IMR-90 (cell line): ENCODE results near the gene PARP16. TPM values are rescaled to one million over a fixed set of nuclear protein-coding genes. Genes with fewer than 3 reads are reported as not detected.

Source experiments
- ATAC-seq: fragments of 200-7000 bp; cut with Tn5 transposase; 2 replicates; pipeline ENCODE4 v1.9.1; 2020; ENCODE audit warnings: low read depth, mild to moderate bottlenecking, moderate library complexity
- BruUV-seq: library from RNA; stranded (reverse); fragments of 400-500 nt; replicated peaks from 2 replicates; lab custom pipeline; 2021; lab: Mats Ljungman, UMichigan
- CTCF ChIA-PET: fragments of 300-600 bp; formaldehyde crosslinking; extraction: SDS; loops from one replicate; lab custom pipeline; 2021; ENCODE audit warnings: antibody characterized with exemption; lab: Yijun Ruan, JAX
- POLR2A ChIA-PET: fragments of 300-600 bp; sonication (Branson Sonifier 250); formaldehyde crosslinking; loops from one replicate; lab custom pipeline; 2022; ENCODE audit warnings: antibody characterized with exemption; ENCODE audit not compliant: unreplicated experiment; lab: Charles Lee
- DNase-seq: peaks from one replicate; pipeline ENCODE4 v3.0.0; 2013
- H2AFZ ChIP-seq: replicated peaks from 2 replicates; pipeline ENCODE3; 2013; ENCODE audit warnings: low read length, mild to moderate bottlenecking; ENCODE audit not compliant: poor library complexity
- H2AK5ac ChIP-seq: 2 replicates; pipeline ENCODE4 v1.6.1; 2013; ENCODE audit warnings: low read depth, low read length, inconsistent platforms
- H2AK9ac ChIP-seq: replicated peaks from 2 replicates; pipeline ENCODE3; 2013; ENCODE audit warnings: mild to moderate bottlenecking, low read depth, low read length, moderate library complexity; ENCODE audit not compliant: poor library complexity
- H2BK120ac ChIP-seq: 2 replicates; pipeline ENCODE4 v1.6.1; 2013; ENCODE audit warnings: low read depth, low read length, inconsistent platforms
- H2BK15ac ChIP-seq: 3 replicates; pipeline ENCODE4 v1.6.1; 2013; ENCODE audit warnings: low read depth, low read length, inconsistent platforms
- H2BK20ac ChIP-seq: 2 replicates; pipeline ENCODE4 v1.6.1; 2013; ENCODE audit warnings: low read depth, mild to moderate bottlenecking, inconsistent platforms, low read length, moderate library complexity
- H2BK5ac ChIP-seq: 2 replicates; pipeline ENCODE4 v1.6.1; 2013; ENCODE audit warnings: mild to moderate bottlenecking, low read depth, low read length, inconsistent platforms; ENCODE audit not compliant: poor library complexity, severe bottlenecking
- H3K14ac ChIP-seq: replicated peaks from 2 replicates; pipeline ENCODE4 v1.6.1; 2013; ENCODE audit warnings: low read depth, low read length, inconsistent platforms
- H3K18ac ChIP-seq: 2 replicates; pipeline ENCODE4 v1.6.1; 2013; ENCODE audit warnings: low read depth, low read length, control low read depth
- H3K23ac ChIP-seq: 2 replicates; pipeline ENCODE4 v1.6.1; 2013; ENCODE audit warnings: low read depth, low read length, inconsistent platforms
- H3K27ac ChIP-seq: 2 replicates; pipeline ENCODE4 v1.5.1; 2013; ENCODE audit warnings: mild to moderate bottlenecking, control low read depth, low read length; ENCODE audit not compliant: insufficient read depth
- H3K27me3 ChIP-seq: 2 replicates; pipeline ENCODE4 v1.6.1; 2013; ENCODE audit warnings: low read length; ENCODE audit not compliant: control insufficient read depth, insufficient read depth
- H3K36me3 ChIP-seq: 2 replicates; pipeline ENCODE4 v1.6.1; 2013; ENCODE audit warnings: low read length, mixed read lengths; ENCODE audit not compliant: control insufficient read depth, insufficient read depth
- H3K4ac ChIP-seq: 2 replicates; pipeline ENCODE4 v1.6.1; 2013; ENCODE audit warnings: low read depth, low read length, inconsistent platforms
- H3K4me1 ChIP-seq: 2 replicates; pipeline ENCODE4 v1.6.1; 2013; ENCODE audit warnings: low read length, mixed read lengths; ENCODE audit not compliant: control insufficient read depth, insufficient read depth
- H3K4me2 ChIP-seq: 2 replicates; pipeline ENCODE4 v1.6.1; 2013; ENCODE audit warnings: low read depth, mild to moderate bottlenecking, control low read depth, low read length, moderate library complexity
- H3K4me3 ChIP-seq: 2 replicates; pipeline ENCODE4 v1.5.1; 2013; ENCODE audit warnings: low read depth, mild to moderate bottlenecking, control low read depth, low read length, moderate library complexity; ENCODE audit not compliant: insufficient read depth
- H3K56ac ChIP-seq: 2 replicates; pipeline ENCODE4 v1.6.1; 2013; ENCODE audit warnings: low read length, inconsistent platforms; ENCODE audit not compliant: insufficient read depth; ENCODE audit errors: extremely low read depth
- H3K79me1 ChIP-seq, 2 experiments: 2 replicates each; pipeline ENCODE4 v1.6.1; 2013; ENCODE audit warnings: low read length in 2 of 2, inconsistent platforms in 1 of 2, low read depth in 1 of 2
- H3K9ac ChIP-seq: 2 replicates; pipeline ENCODE4 v1.6.1; 2013; ENCODE audit warnings: low read depth, low read length, control low read depth
- H3K9me1 ChIP-seq: 2 replicates; pipeline ENCODE4 v1.6.1; 2013; ENCODE audit warnings: low read length, inconsistent platforms; ENCODE audit not compliant: insufficient read depth
- H3K9me3 ChIP-seq: 2 replicates; pipeline ENCODE4 v1.6.1; 2013; ENCODE audit warnings: low read length; ENCODE audit not compliant: control insufficient read depth, insufficient read depth
- H4K20me1 ChIP-seq: 2 replicates; pipeline ENCODE4 v1.6.1; 2013; ENCODE audit warnings: low read length, inconsistent platforms; ENCODE audit not compliant: insufficient read depth
- H4K5ac ChIP-seq: 2 replicates; pipeline ENCODE4 v1.6.1; 2013; ENCODE audit warnings: mild to moderate bottlenecking, low read depth, low read length, control low read depth
- H4K8ac ChIP-seq, 2 experiments: 2 replicates each; pipeline ENCODE4 v1.6.1; 2013; ENCODE audit warnings: low read depth in 2 of 2, low read length in 2 of 2, control low read depth in 1 of 2, inconsistent platforms in 1 of 2
- H4K91ac ChIP-seq: 2 replicates; pipeline ENCODE4 v1.6.1; 2013; ENCODE audit warnings: low read depth, low read length, inconsistent platforms; ENCODE audit not compliant: insufficient read depth
- BHLHE40 ChIP-seq: fragments of 150-350 bp; IDR thresholded peaks from 2 replicates; pipeline ENCODE4 v1.6.1; 2016; ENCODE audit warnings: mild to moderate bottlenecking, low read depth, low read length
- CEBPB ChIP-seq: IDR thresholded peaks from 2 replicates; pipeline ENCODE4 v1.6.1; 2012; ENCODE audit warnings: low read depth, low read length, improper control_type of control experiment
- CHD1 ChIP-seq: IDR thresholded peaks from 2 replicates; pipeline ENCODE4 v1.6.1; 2012; ENCODE audit warnings: low read depth, low read length, improper control_type of control experiment
- FOS ChIP-seq: fragments of 150-350 bp; IDR thresholded peaks from 2 replicates; pipeline ENCODE4 v1.6.1; 2016; ENCODE audit warnings: low read depth, low read length
- MAFK ChIP-seq: IDR thresholded peaks from 2 replicates; pipeline ENCODE4 v1.6.1; 2012; ENCODE audit warnings: low read depth, low read length, improper control_type of control experiment
- MAZ ChIP-seq: IDR thresholded peaks from 2 replicates; pipeline ENCODE4 v1.6.1; 2012; ENCODE audit warnings: low read depth, mild to moderate bottlenecking, low read length, improper control_type of control experiment, moderate library complexity, borderline replicate concordance
- MXI1 ChIP-seq: IDR thresholded peaks from 2 replicates; pipeline ENCODE4 v1.6.1; 2012; ENCODE audit warnings: low read depth, mild to moderate bottlenecking, low read length, moderate library complexity, borderline replicate concordance
- NFE2L2 ChIP-seq: fragments of 150-350 bp; IDR thresholded peaks from 2 replicates; pipeline ENCODE4 v1.6.1; 2016; ENCODE audit warnings: low read depth, mild to moderate bottlenecking, low read length
- POLR2A ChIP-seq: IDR thresholded peaks from 2 replicates; pipeline ENCODE4 v1.6.1; 2012; ENCODE audit warnings: mild to moderate bottlenecking, low read depth, low read length
- RCOR1 ChIP-seq: IDR thresholded peaks from 2 replicates; pipeline ENCODE4 v1.6.1; 2012; ENCODE audit warnings: mild to moderate bottlenecking, low read length, improper control_type of control experiment; ENCODE audit not compliant: insufficient replicate concordance
- RFX5 ChIP-seq: IDR thresholded peaks from 2 replicates; pipeline ENCODE4 v1.8.0; 2012; ENCODE audit warnings: low read depth, mild to moderate bottlenecking, low read length, moderate library complexity
- SMC3 ChIP-seq: fragments of 150-350 bp; IDR thresholded peaks from 2 replicates; pipeline ENCODE4 v1.6.1; 2016; ENCODE audit warnings: low read depth, mild to moderate bottlenecking, antibody characterized with exemption, low read length, moderate library complexity
- WGBS, 2 experiments: methylation state at CpG; one replicate each; pipeline versions ENCODE4 v1.1.5 to v1.1.7; 2013; ENCODE audit warnings: missing lambda C conversion rate in 2 of 2; ENCODE audit not compliant: insufficient read length in 1 of 2; ENCODE audit errors: extremely low coverage in 2 of 2; 5-methylcytosine and 5-hydroxymethylcytosine counted together
- dilution Hi-C: fragments of 300-500 bp; cut with HindIII; formaldehyde crosslinking; loops from one replicate; pipeline ENCODE4 v1.14.3; 2018; ENCODE audit warnings: low sequenced_read_pairs; ENCODE audit not compliant: unreplicated experiment
- in situ Hi-C: fragments of 300-500 bp; cut with MboI; formaldehyde crosslinking; loops from 3 replicates; pipeline ENCODE4 v1.14.3; 2019; ENCODE audit warnings: low sequenced_read_pairs, inconsistent platforms, mixed read lengths
- intact Hi-C: fragments of 100-400 bp; cut with micrococcal nuclease; formaldehyde crosslinking; loops from 2 replicates; pipeline ENCODE4 v1.10.0; 2022
- polyA plus RNA-seq, 3 experiments: library from polyadenylated mRNA; depleted of rRNA; stranded (reverse); fragments of >200 nt; gene quantifications; 2 replicates each; pipeline ENCODE4 v1.2.3, GENCODE V29; 2012; ENCODE audit warnings: low replicate concordance in 1 of 3
- total RNA-seq: library from RNA; depleted of rRNA; stranded (reverse); fragments of >200 nt; gene quantifications from 2 replicates; pipeline ENCODE4 v1.2.3, GENCODE V29; 2012
- TF ChIP-seq, protein P1 (sequence below): fragments of 150-350 bp; IDR thresholded peaks from 2 replicates; pipeline ENCODE4 v1.6.1; 2017; ENCODE audit warnings: mild to moderate bottlenecking, antibody characterized with exemption, low read length, low read depth
- TF ChIP-seq, protein P2 (sequence below): fragments of 150-350 bp; IDR thresholded peaks from 2 replicates; pipeline ENCODE4 v1.6.1; 2016; ENCODE audit warnings: low read depth, mild to moderate bottlenecking, low read length, moderate library complexity, borderline replicate concordance
- TF ChIP-seq, protein P3 (sequence below): conservative IDR thresholded peaks from 2 replicates; pipeline ENCODE4 v1.5.1; 2012; ENCODE audit warnings: mild to moderate bottlenecking, low read depth, low read length, improper control_type of control experiment

Gene PARP16
- total and polyA plus RNA-seq, 2 of the 4 experiments (the other 2 are of a cell fraction), result 1.3 to 5.0 TPM

- Histone ChIP-seq H2BK120ac (no peak overlapping the region), H4K20me1 (no peaks in the 10 kb centered on the region), H4K8ac (peak overlapping the region; percentile 33 to 93; a peak in 3 of 4 replicates), H3K4me3 (no peak overlapping the region), H3K27me3 (no peaks in the 10 kb centered on the region), H3K9me3 (no peaks in the 10 kb centered on the region), H3K4me1 (peaks cover 8% of the 10 kb centered on the region; the same call in 1 of the 2 replicates), H3K56ac (no peak overlapping the region), H2AK9ac (peak overlapping the region; percentile 77), H3K4ac (peak overlapping the region; percentile 61; the same call in 1 of the 2 replicates), H2BK20ac (no peak overlapping the region), H3K27ac (peak overlapping the region; percentile 2; the same call in 1 of the 2 replicates), H3K18ac (no peak overlapping the region), H3K14ac (peak overlapping the region; percentile 38), H4K5ac (no peak overlapping the region), H3K9me1 (peaks cover 16% of the 10 kb centered on the region), H2BK5ac (no peak overlapping the region), H2AK5ac (no peak overlapping the region), H2AFZ (peak overlapping the region; percentile 91), H3K4me2 (no peak overlapping the region), H3K23ac (no peak overlapping the region), H3K79me1 (no peaks in the 10 kb centered on the region), H4K91ac (no peak overlapping the region; the same call in 1 of the 2 replicates), H2BK15ac (no peak overlapping the region), H3K9ac (no peak overlapping the region), H3K36me3 (no peaks in the 10 kb centered on the region)
- intact Hi-C loops, result no loop called here
- ChIA-PET POLR2A (interaction anchor here (0.5 kb wide), 1 partner anchor 44 kb away, joined by 8 read pairs; no protein-coding TSS in a partner anchor), CTCF (interaction anchor here (0.7 to 1.7 kb wide), 3 partner anchors 12 to 52 kb away, joined by 3 to 9 read pairs (median 3); no protein-coding TSS in a partner anchor)
- dilution Hi-C loops, result no loop called here
- DNase-seq (no peak), ATAC-seq (no peak)
- BruUV-seq, result no TSS peak
- in situ Hi-C loops, result no loop called here
- WGBS, 2 experiments, result no CpG with 5 or more reads among the region's 8 CpGs
- TF ChIP-seq CEBPB (no peak), POLR2A (no peak), FOS (no peak), MXI1 (no peak), CHD1 (no peak), MAZ (no peak), MAFK (no peak), BHLHE40 (no peak), SMC3 (no peak), NFE2L2 (no peak), RCOR1 (no peak), RFX5 (no peak)
- TF ChIP-seq, protein P1, sequence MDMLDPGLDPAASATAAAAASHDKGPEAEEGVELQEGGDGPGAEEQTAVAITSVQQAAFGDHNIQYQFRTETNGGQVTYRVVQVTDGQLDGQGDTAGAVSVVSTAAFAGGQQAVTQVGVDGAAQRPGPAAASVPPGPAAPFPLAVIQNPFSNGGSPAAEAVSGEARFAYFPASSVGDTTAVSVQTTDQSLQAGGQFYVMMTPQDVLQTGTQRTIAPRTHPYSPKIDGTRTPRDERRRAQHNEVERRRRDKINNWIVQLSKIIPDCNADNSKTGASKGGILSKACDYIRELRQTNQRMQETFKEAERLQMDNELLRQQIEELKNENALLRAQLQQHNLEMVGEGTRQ, result no peak
- TF ChIP-seq, protein P2, sequence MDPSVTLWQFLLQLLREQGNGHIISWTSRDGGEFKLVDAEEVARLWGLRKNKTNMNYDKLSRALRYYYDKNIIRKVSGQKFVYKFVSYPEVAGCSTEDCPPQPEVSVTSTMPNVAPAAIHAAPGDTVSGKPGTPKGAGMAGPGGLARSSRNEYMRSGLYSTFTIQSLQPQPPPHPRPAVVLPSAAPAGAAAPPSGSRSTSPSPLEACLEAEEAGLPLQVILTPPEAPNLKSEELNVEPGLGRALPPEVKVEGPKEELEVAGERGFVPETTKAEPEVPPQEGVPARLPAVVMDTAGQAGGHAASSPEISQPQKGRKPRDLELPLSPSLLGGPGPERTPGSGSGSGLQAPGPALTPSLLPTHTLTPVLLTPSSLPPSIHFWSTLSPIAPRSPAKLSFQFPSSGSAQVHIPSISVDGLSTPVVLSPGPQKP, result no peak
- TF ChIP-seq, protein P3, sequence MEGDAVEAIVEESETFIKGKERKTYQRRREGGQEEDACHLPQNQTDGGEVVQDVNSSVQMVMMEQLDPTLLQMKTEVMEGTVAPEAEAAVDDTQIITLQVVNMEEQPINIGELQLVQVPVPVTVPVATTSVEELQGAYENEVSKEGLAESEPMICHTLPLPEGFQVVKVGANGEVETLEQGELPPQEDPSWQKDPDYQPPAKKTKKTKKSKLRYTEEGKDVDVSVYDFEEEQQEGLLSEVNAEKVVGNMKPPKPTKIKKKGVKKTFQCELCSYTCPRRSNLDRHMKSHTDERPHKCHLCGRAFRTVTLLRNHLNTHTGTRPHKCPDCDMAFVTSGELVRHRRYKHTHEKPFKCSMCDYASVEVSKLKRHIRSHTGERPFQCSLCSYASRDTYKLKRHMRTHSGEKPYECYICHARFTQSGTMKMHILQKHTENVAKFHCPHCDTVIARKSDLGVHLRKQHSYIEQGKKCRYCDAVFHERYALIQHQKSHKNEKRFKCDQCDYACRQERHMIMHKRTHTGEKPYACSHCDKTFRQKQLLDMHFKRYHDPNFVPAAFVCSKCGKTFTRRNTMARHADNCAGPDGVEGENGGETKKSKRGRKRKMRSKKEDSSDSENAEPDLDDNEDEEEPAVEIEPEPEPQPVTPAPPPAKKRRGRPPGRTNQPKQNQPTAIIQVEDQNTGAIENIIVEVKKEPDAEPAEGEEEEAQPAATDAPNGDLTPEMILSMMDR, result no peak
Measured at GRCh38 chr15:65246026-65246714, 40.5 kb downstream of the PARP16 start.
